Measurements from ENCODE around the gene GTF2IRD1.
"Not testable (repeated sequence)": the region's sequence is repeated elsewhere in the genome, so short reads cannot be mapped to it uniquely, and the experiment has no call there.

DNA sequence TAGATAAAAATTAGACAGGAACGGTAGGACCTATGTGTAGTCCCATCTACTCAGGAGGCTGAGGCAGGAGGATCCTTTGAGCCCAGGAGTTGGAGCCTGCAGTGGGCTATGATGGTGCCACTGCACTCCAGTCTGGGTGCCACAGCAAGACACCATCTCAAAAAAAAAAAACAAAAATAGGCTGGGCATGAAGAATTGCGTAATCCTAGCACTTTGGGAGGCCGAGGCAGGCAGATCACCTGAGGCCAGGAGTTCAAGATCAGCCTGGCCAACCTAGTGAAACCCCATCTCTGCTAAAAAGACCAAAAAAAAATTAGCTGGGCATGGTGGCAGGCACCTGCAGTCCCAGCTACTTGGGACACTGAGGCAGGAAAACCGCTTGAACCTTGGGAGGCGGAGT lies 88.2 kb downstream of the GTF2IRD1 start:
- TF ChIP-seq EZH2 (IDR thresholded peaks at IDR 0.05; ENCODE audit: borderline replicate concordance, low read depth, low read length, poor library complexity, severe bottlenecking); CTCF (conservative IDR thresholded peaks at IDR 0.05; ENCODE audit: low read depth, low read length): not testable (repeated sequence)

Data from A673 (cell line).